ENCODE measurements around the gene KIF7. TPM values are rescaled to one million over a fixed set of nuclear protein-coding genes. Genes with fewer than 3 reads are reported as not detected.
"Not testable (repeated sequence)": the region's sequence is repeated elsewhere in the genome, so short reads cannot be mapped to it uniquely, and the experiment has no call there.

KIF7 gene
- polyA plus RNA-seq, 1 of the 3 experiments (the other 2 are of a cell fraction), result 12.0 TPM

GRCh38 chr15:89690276-89691218 is 35.3 kb upstream of the KIF7 start, which contains the start of the genes PEX11A and WDR93:
Gene PEX11A, minus strand, starts transcription at chr15:89690754. Its CDS starts 122 bp downstream, at chr15:89690632.
Gene WDR93, plus strand, starts transcription at chr15:89690811. Its CDS starts 10,936 bp downstream, at chr15:89701747.
- H3K27ac ChIP-seq (ENCODE audit: low read depth in 2 of 2, low read length in 1 of 2), result peak within 1 kb of the TSS in 1 of 2 experiments; percentile 25; a peak in 1 of 4 replicates
- WGBS (ENCODE audit: low lambda C conversion rate), result 4% methylated on average over 31 of the region's 60 CpGs
- TF ChIP-seq GABPA (IDR thresholded peaks at IDR 0.05; ENCODE audit: low read depth) (peak; percentile 89), RFX5 (IDR thresholded peaks at IDR 0.05; ENCODE audit: low read length) (0 out of 2 replicates have a peak, but pooled peaks have one; percentile 9), RAD21 (IDR thresholded peaks at IDR 0.05; ENCODE audit: low read length) (no peak), SIN3A (IDR thresholded peaks at IDR 0.05; ENCODE audit: borderline replicate concordance, low read depth, low read length) (0 out of 2 replicates have a peak, but pooled peaks have one; percentile 23), ELF1 (IDR thresholded peaks at IDR 0.05) (peak; percentile 54), YY1 (IDR thresholded peaks at IDR 0.05; ENCODE audit: low read depth) (no peak), MXI1 (IDR thresholded peaks at IDR 0.05; ENCODE audit: low read depth, low read length) (peak; percentile 81)
- TF ChIP-seq, protein P1, sequence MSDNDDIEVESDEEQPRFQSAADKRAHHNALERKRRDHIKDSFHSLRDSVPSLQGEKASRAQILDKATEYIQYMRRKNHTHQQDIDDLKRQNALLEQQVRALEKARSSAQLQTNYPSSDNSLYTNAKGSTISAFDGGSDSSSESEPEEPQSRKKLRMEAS (IDR thresholded peaks at IDR 0.05; ENCODE audit: low read depth), result 0 out of 2 replicates have a peak, but pooled peaks have one; percentile 47
- peaks cover 6% of the 10 kb centered on the region for H3F3A ChIP-seq (replicated peaks; ENCODE audit: insufficient read depth)
- peak within 1 kb of the TSS; percentile 91 to 95 for H3K4me3 ChIP-seq (ENCODE audit: low read depth in 2 of 2, low read length in 1 of 2)
- no peaks in the 10 kb centered on the region for H3K27me3 ChIP-seq (ENCODE audit: insufficient read depth)
- peak within 1 kb of the TSS; percentile 95 for H3K4me2 ChIP-seq
- DNase-seq, result peak; percentile 88
- peak within 1 kb of the TSS; percentile 65 for H3K9ac ChIP-seq
- H3K79me2 ChIP-seq (ENCODE audit: insufficient read depth), result peaks cover 8% of the 10 kb centered on the region; the same call in 1 of the 2 replicates
- peaks cover 0 to 2% of the 10 kb centered on the region in 2 experiments for H3K36me3 ChIP-seq (replicated peaks in 1 of 2; ENCODE audit: control insufficient read depth in 1 of 2, insufficient read depth in 2 of 2, low read length in 1 of 2)
- H3K4me1 ChIP-seq (ENCODE audit: control insufficient read depth in 1 of 2, insufficient read depth in 2 of 2, low read depth in 1 of 2, low read length in 1 of 2), result no peaks in the 10 kb centered on the region; a peak in 2 of 4 replicates
- H4K20me1 ChIP-seq (ENCODE audit: insufficient read depth), result no peaks in the 10 kb centered on the region
- H2AFZ ChIP-seq (ENCODE audit: low read depth), result peak within 1 kb of the TSS; percentile 98
- ChIA-PET CTCF (interaction anchor here (1.4 to 4.8 kb wide), 2 partner anchors 18 to 184 kb away, joined by 3 to 29 read pairs; no protein-coding TSS in a partner anchor), POLR2A (no interaction called here)
- no peaks in the 10 kb centered on the region for H3K9me3 ChIP-seq
- no peaks in the 10 kb centered on the region for H3K9me2 ChIP-seq

DNA sequence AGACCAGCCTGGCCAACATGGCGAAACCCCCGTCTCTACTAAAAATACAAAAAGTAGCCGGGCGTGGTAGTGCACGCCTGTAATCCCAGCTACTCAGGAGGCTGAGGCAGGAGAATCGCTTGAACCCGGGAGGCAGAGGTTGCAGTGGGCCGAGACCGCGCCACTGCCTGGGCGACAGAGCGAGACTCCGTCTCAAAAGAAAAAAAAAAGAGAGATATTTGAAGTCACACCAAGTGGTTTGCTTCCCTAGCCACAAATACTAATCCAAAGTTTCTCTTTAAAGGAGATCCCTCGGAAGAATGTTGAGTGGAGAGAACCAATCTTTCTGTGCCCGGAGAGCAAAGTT is 34.6 kb upstream of the KIF7 start:
- H3F3A ChIP-seq (replicated peaks; ENCODE audit: insufficient read depth); H4K20me1 ChIP-seq (ENCODE audit: insufficient read depth); DNase-seq; H3K27ac ChIP-seq (ENCODE audit: low read depth in 2 of 2, low read length in 1 of 2); POLR2A ChIA-PET; H3K9me2 ChIP-seq; H3K4me1 ChIP-seq (ENCODE audit: control insufficient read depth in 1 of 2, insufficient read depth in 2 of 2, low read depth in 1 of 2, low read length in 1 of 2); H3K79me2 ChIP-seq (ENCODE audit: insufficient read depth); H3K9me3 ChIP-seq; H3K36me3 ChIP-seq (replicated peaks in 1 of 2; ENCODE audit: control insufficient read depth in 1 of 2, insufficient read depth in 2 of 2, low read length in 1 of 2); H3K27me3 ChIP-seq (ENCODE audit: insufficient read depth): not testable (repeated sequence)
- H3K9ac ChIP-seq, result peak overlapping the region; percentile 65
- peak overlapping the region; percentile 98 for H2AFZ ChIP-seq (ENCODE audit: low read depth)
- WGBS (ENCODE audit: low lambda C conversion rate), result 45% methylated on average over 15 of the region's 15 CpGs
- H3K4me3 ChIP-seq (ENCODE audit: low read depth in 2 of 2, low read length in 1 of 2), result peak overlapping the region; percentile 91 to 95
- H3K4me2 ChIP-seq, result peak overlapping the region; percentile 95
- CTCF ChIA-PET, result interaction anchor here (1.7 to 4.8 kb wide), 3 partner anchors 17 to 185 kb away, joined by 4 to 29 read pairs (median 6); no protein-coding TSS in a partner anchor

- no peak for DNase-seq
- H3K9me2 ChIP-seq, result no peaks in the 10 kb centered on the region
- no peak overlapping the region for H3K27ac ChIP-seq (ENCODE audit: low read depth in 2 of 2, low read length in 1 of 2)
- H3K27me3 ChIP-seq (ENCODE audit: insufficient read depth), result no peaks in the 10 kb centered on the region
- no peaks in the 10 kb centered on the region for H4K20me1 ChIP-seq (ENCODE audit: insufficient read depth)
- POLR2A ChIA-PET, result no interaction called here
- H3K9me3 ChIP-seq, result no peaks in the 10 kb centered on the region
- H3K36me3 ChIP-seq (replicated peaks in 1 of 2; ENCODE audit: control insufficient read depth in 1 of 2, insufficient read depth in 2 of 2, low read length in 1 of 2), result peaks cover 10 to 15% of the 10 kb centered on the region in 2 experiments
- no peaks in the 10 kb centered on the region; a peak in 2 of 4 replicates for H3K4me1 ChIP-seq (ENCODE audit: control insufficient read depth in 1 of 2, insufficient read depth in 2 of 2, low read depth in 1 of 2, low read length in 1 of 2)
- no peak overlapping the region for H3K9ac ChIP-seq
- H3K4me3 ChIP-seq (ENCODE audit: low read depth in 2 of 2, low read length in 1 of 2), result no peak overlapping the region
- H3F3A ChIP-seq (replicated peaks; ENCODE audit: insufficient read depth), result no peaks in the 10 kb centered on the region
- CTCF ChIA-PET, result interaction anchor here (1.0 kb wide), 1 partner anchor 14 kb away, joined by 3 read pairs; no protein-coding TSS in a partner anchor
- no peak overlapping the region for H3K4me2 ChIP-seq
- peaks cover 8% of the 10 kb centered on the region; the same call in 1 of the 2 replicates for H3K79me2 ChIP-seq (ENCODE audit: insufficient read depth)
- H2AFZ ChIP-seq (ENCODE audit: low read depth), result no peak overlapping the region
- no peak for TF ChIP-seq SMC3 (IDR thresholded peaks at IDR 0.05; ENCODE audit: low read depth, low read length)
- TF ChIP-seq, protein P1 (IDR thresholded peaks at IDR 0.05; ENCODE audit: low read depth), result no peak
- no peak for TF ChIP-seq TEAD4 (IDR thresholded peaks at IDR 0.05; ENCODE audit: borderline replicate concordance, insufficient read depth)
- TF ChIP-seq, protein P2, sequence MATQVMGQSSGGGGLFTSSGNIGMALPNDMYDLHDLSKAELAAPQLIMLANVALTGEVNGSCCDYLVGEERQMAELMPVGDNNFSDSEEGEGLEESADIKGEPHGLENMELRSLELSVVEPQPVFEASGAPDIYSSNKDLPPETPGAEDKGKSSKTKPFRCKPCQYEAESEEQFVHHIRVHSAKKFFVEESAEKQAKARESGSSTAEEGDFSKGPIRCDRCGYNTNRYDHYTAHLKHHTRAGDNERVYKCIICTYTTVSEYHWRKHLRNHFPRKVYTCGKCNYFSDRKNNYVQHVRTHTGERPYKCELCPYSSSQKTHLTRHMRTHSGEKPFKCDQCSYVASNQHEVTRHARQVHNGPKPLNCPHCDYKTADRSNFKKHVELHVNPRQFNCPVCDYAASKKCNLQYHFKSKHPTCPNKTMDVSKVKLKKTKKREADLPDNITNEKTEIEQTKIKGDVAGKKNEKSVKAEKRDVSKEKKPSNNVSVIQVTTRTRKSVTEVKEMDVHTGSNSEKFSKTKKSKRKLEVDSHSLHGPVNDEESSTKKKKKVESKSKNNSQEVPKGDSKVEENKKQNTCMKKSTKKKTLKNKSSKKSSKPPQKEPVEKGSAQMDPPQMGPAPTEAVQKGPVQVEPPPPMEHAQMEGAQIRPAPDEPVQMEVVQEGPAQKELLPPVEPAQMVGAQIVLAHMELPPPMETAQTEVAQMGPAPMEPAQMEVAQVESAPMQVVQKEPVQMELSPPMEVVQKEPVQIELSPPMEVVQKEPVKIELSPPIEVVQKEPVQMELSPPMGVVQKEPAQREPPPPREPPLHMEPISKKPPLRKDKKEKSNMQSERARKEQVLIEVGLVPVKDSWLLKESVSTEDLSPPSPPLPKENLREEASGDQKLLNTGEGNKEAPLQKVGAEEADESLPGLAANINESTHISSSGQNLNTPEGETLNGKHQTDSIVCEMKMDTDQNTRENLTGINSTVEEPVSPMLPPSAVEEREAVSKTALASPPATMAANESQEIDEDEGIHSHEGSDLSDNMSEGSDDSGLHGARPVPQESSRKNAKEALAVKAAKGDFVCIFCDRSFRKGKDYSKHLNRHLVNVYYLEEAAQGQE (IDR thresholded peaks at IDR 0.05; ENCODE audit: low read depth, low read length), result no peak
- TF ChIP-seq, protein P3, sequence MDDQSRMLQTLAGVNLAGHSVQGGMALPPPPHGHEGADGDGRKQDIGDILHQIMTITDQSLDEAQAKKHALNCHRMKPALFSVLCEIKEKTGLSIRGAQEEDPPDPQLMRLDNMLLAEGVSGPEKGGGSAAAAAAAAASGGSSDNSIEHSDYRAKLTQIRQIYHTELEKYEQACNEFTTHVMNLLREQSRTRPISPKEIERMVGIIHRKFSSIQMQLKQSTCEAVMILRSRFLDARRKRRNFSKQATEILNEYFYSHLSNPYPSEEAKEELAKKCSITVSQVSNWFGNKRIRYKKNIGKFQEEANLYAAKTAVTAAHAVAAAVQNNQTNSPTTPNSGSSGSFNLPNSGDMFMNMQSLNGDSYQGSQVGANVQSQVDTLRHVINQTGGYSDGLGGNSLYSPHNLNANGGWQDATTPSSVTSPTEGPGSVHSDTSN (IDR thresholded peaks at IDR 0.05), result no peak
- no peak for TF ChIP-seq CHD2 (IDR thresholded peaks at IDR 0.05; ENCODE audit: low read length, partially characterized antibody)
- TF ChIP-seq GATA2 (CRISPR knock-in tag; IDR thresholded peaks at IDR 0.05), result no peak
Measured at GRCh38 chr15:89686522-89686921, 31.3 kb upstream of the KIF7 start.

Measured in SK-N-SH (cell line).